CD1c-positive myeloid dendritic cell (primary cell): ENCODE measurements around the gene XRN2.
"Not testable (repeated sequence)": the region's sequence is repeated elsewhere in the genome, so short reads cannot be mapped to it uniquely, and the experiment has no call there.

Source experiments
- DNase-seq: peaks from one replicate; pipeline ENCODE4 v3.0.0-alpha.2; 2016; ENCODE audit errors: extremely low spot score

XRN2 gene

DNA sequence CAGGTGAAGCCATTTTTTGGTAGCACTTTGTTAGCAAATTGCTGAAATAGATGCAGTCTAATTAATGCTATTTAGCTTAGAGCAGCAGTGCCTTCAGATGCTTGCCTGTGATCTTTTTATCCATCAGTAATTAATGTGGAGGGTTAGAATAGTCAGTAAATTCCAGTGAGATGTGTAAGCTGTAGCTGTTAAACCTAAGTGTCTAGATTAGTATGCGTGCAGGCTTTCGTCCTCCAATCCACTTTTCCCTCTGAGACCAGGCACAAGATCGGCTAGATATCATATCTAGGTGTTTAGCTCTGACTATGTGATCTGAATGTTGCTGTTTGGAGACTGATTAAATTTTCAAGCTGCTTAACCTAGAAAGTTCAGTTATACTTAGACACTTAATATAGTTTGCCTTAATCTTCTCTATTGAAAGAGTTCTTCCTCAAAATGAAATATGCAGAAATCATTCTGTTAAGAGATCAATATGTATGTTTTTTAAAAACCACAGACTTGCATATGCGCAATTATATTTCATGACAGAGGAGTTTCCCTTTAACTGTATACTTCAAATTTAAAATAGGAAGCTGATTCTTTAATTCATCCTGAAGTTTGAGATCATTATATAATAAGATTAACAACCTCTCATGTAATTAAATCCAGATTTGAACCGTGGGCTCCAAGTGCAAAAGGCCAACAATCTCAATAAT lies 41.2 kb downstream of the XRN2 start:
- DNase-seq, result no peak

DNA sequence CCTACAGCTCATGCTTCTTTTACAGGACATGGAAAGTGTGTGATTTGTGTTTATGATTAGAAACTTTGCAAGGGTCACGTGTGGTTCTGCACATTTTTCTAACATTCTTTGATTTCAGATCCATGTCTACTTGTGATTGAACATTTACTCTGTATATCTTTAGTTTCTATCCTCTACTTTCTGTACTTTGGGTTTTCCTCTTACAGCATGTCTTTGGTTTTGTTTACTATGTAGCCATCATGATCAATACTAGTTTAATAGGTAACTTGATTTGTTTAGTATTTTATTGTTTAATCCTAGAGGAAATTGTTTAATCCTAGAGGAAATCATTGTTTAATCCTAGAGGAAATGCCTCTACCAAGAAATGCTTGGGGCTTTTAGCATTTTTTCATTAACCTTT lies 41.8 kb downstream of the XRN2 start:
- no peak for DNase-seq

DNA sequence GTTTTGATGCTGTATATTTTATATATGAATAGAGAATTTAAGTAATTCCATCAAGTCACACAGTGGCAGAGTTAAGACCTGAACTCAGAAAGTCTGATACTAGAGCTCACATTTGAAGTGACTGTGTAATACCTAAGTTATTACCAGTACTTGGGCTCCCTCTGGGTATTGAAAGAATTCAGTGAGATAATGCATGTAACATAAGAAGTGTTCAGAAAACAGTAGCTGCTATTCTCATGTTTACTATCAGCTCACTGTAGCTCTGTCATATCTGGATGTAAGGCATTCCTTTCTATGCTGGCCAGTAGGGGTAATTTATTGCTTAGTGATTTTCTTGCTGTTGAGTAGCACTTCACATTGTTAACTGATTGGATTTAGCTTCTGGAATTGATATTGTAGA lies 49.6 kb downstream of the XRN2 start:
- DNase-seq, result no peak

DNA sequence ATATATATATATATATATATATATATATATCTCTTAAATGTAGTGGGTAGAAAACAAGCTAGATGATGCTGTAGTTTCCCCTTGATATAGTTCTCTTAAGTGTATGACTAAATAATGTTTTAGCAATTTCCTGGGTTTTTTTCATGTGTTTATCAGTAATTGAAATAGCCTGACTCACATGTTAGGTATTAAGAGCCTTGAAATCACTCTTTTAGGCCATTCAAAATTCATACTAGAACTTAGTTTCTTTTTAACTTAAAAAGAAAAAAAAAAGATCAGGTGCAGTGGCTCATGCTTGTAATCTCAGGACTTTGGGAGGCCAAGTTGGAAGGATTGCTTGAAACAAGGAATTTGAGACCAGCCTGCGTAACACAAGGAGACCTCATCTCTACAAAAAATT lies 50.1 kb downstream of the XRN2 start:
- no peak for DNase-seq

DNA sequence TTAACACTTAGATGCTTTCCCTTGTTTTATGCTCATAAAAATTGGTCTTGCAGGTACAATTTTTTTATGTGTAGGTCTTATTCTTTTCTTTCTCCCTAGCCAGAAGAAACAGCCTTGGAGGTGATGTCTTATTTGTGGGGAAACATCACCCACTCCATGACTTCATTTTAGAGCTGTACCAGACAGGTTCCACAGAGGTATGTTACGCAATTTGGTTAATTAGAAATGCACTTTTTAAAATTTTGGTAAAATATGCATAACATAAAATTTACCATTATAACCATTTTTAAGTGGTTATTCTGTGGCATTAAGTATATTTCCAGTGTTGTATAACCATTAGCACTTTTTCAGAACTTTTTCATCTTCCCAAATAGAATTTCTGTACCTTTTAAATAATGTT lies 52.9 kb downstream of the XRN2 start:
- DNase-seq, result no peak

- DNase-seq, result no peak
These were observed 53.3 kb downstream of the XRN2 start for GRCh38 chr20:21356386-21356785.

DNA sequence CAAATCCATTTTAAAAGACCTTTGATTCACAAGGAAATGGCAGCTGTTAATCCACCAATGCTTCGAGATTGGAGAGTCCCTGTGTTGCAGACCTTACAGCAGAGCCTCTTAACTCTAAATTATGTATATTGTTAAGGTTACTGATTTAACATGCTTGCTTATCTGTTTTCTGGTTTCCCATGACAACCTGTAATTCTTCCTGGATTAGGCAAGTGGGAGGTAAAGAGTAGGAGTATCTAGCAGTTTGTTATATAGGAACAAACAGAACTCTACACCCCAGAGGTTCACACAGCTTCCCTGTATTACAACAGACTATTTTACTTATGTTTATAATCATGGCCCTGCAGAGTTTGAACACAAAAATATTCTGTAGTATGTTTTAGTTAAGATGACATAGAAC lies 54.7 kb downstream of the XRN2 start:
- peak; percentile 13 for DNase-seq

- no peak for DNase-seq
These were observed 55.6 kb downstream of the XRN2 start for GRCh38 chr20:21358737-21359136.

- no peak for DNase-seq
These were observed 57.6 kb downstream of the XRN2 start for GRCh38 chr20:21360705-21361104.

- DNase-seq, result peak; percentile 38
These were observed 58.1 kb downstream of the XRN2 start for GRCh38 chr20:21361266-21361665.

DNA sequence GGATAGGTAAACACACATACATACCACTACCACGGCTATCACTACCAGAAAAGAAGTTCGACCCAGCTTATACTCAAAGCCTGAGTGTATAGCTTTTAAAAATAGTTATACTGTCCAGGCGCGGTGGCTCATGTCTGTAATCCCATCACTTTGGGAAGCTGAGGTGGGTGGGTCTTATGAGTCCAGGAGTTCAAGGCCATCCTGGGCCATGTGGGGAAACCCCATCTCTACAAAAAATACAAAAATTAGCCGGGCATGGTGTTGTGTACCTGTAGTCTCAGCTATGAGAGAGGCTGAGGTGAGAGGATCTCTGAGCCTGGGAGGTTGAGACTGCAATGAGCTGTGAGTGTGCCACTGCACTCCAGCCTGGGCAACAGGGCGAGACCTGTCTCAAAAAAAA lies 61.3 kb downstream of the XRN2 start:
- DNase-seq, result no peak

DNA sequence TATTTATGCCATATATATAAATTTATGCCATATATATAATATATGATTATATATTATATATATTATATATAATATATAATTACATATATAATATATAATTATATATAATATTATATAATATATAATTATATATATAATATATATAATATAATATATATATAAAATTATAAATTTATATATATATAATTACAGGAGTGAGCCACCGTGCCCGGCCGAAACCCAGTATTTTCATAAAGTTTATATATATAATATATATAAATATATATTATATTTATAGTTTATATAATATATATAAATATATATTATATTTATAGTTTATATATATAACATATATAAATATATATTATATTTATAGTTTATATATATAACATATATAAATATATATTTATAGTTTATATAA lies 62.6 kb downstream of the XRN2 start:
- DNase-seq, result no peak

GRCh38 chr20:21366273-21366672 lies 63.1 kb downstream of the XRN2 start:
- DNase-seq, result not testable (repeated sequence)

DNA sequence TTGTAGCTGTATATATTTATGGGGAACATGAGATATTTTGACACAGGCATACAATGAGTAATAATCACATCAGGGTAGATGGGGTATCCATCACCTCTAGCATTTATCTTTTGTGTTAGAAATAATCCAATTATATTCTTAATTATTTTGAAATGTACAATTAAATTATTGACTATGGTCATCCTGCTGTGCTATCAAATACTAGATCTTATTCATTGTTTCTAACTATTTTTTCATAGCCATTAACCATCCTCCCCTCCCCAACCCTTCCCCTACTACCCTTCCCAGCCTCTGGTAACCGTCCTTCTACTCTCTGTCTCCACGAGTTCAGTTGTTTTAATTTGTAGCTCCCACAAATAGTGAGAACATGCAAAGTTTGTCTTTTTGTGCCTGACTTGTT lies 65.7 kb downstream of the XRN2 start:
- no peak for DNase-seq

DNA sequence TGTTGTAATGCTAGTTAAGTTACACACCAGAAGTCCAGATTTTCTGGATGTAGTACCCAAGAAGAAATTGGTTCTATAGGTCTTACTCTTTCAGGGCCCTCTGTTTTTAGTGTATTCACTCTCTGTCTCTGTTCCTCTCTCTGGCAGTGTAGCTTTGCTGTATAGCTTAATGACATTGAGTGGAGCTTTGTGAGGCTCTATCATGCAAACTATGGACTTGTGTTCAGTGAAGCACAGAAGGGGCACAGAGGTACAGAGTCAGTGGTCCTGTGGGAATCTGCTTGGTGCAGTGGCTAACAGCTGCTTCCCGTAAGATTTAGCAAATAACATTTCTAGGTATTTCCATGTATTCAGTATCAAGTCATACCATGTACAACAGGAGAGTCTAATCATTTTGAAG lies 68.1 kb downstream of the XRN2 start:
- DNase-seq, result no peak

GRCh38 chr20:21372016-21372415 lies 68.9 kb downstream of the XRN2 start:
- no peak for DNase-seq

GRCh38 chr20:21373436-21373835 lies 70.3 kb downstream of the XRN2 start:
- DNase-seq, result no peak

GRCh38 chr20:21376626-21377025 lies 73.5 kb downstream of the XRN2 start:
- no peak for DNase-seq

GRCh38 chr20:21377701-21378100 lies 74.6 kb downstream of the XRN2 start:
- DNase-seq, result no peak

GRCh38 chr20:21378259-21378658 lies 75.1 kb downstream of the XRN2 start:
- DNase-seq, result no peak

DNA sequence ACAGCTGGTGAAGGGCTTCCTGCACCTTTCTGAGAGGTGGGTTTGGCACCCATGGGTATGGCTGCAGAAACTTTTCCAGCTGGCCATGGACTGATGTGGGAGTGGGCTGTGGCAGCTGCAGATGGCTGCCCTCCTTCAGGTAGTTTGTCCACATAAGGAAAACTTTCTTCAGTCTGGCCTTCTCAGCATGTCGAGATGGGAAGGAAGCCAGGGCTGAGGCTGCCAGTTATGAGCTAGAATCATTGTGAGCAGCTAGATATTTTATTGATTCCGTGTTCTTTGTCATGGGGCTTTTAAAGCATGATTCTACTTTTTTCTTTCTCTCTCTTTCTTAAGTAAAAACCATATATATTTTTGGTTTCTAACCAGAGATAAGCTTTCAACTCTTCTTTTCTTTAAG lies 77.6 kb downstream of the XRN2 start:
- no peak for DNase-seq

GRCh38 chr20:21381619-21382018 lies 78.5 kb downstream of the XRN2 start:
- no peak for DNase-seq

- no peak for DNase-seq
These were observed 81.3 kb downstream of the XRN2 start for GRCh38 chr20:21384308-21384892.

DNA sequence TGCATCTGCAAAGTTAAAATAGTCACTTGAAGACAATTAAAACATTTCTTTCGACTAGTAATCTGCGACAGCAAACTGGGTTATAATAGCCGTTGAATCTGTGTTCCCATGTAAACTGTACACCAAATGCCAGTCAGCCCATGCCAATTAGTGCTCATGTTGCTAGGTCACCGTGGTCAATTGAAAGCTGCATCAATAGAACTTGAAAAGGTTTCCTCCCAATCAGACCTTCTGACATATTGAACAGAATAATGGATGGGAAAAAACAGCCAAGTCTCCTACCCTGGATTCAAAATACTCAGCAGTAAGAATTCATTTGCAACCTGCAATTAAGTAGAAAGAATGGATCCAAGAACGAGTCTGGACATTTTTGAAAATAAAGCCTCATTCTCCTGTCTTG lies 83.0 kb downstream of the XRN2 start:
- no peak for DNase-seq
